Subcutaneous abdominal adipose tissue (tissue), 5 donors: ENCODE measurements around the gene DUS2.
"Not testable (repeated sequence)": the region's sequence is repeated elsewhere in the genome, so short reads cannot be mapped to it uniquely, and the experiment has no call there.

Experiments
- H3K27ac ChIP-seq: one replicate; pipeline ENCODE4 v1.7.0; 2013; ENCODE audit warnings: low read depth, mild to moderate bottlenecking, inconsistent platforms, low read length, moderate library complexity
- H3K27me3 ChIP-seq, 5 donors: one replicate each; pipeline ENCODE4 v1.7.0; 2013; ENCODE audit warnings: low read length in 5 of 5, inconsistent platforms in 1 of 5; ENCODE audit not compliant: control insufficient read depth in 5 of 5, insufficient read depth in 4 of 5
- H3K36me3 ChIP-seq, 5 donors: one replicate each; pipeline ENCODE4 v1.7.0; 2013; ENCODE audit warnings: low read length in 5 of 5; ENCODE audit not compliant: control insufficient read depth in 5 of 5, insufficient read depth in 5 of 5
- H3K4me1 ChIP-seq, 5 donors: one replicate each; pipeline ENCODE4 v1.7.0; 2013; ENCODE audit warnings: low read length in 5 of 5, mild to moderate bottlenecking in 3 of 5, moderate library complexity in 1 of 5; ENCODE audit not compliant: control insufficient read depth in 5 of 5, insufficient read depth in 5 of 5
- H3K4me3 ChIP-seq, 5 donors: one replicate each; pipeline ENCODE4 v1.7.0; 2013; ENCODE audit warnings: low read length in 5 of 5, low read depth in 1 of 5
- H3K9ac ChIP-seq, 5 donors: one replicate each; pipeline ENCODE4 v1.7.0; 2013; ENCODE audit warnings: low read length in 5 of 5, mild to moderate bottlenecking in 4 of 5, moderate library complexity in 3 of 5
- H3K9me3 ChIP-seq, 5 donors: one replicate each; pipeline ENCODE4 v1.7.0; 2013; ENCODE audit warnings: low read length in 5 of 5; ENCODE audit not compliant: control insufficient read depth in 5 of 5
- donor health status: healthy.
- donor health status: healthy.
- donor health status: healthy.
- donor health status: healthy.
- donor health status: healthy.

DUS2 gene

GRCh38 chr16:68097088-68097487 lies 74.0 kb downstream of the DUS2 start:
- peaks cover 0 to 9% (median 6%) of the 10 kb centered on the region in 5 donors for H3K4me1 ChIP-seq

GRCh38 chr16:68097895-68098294 lies 74.8 kb downstream of the DUS2 start:
- Histone ChIP-seq H3K36me3 (peaks cover 0 to 3% (median 0%) of the 10 kb centered on the region in 5 donors), H3K4me3 (no peak overlapping the region), H3K27ac (no peak overlapping the region), H3K9me3 (no peaks in the 10 kb centered on the region), H3K27me3 (no peaks in the 10 kb centered on the region), H3K4me1 (peaks cover 0 to 9% (median 6%) of the 10 kb centered on the region in 5 donors), H3K9ac (no peak overlapping the region)

More at GRCh38 chr16:68097088-68097487, 74.0 kb downstream of the DUS2 start:
- no peak overlapping the region for H3K27ac ChIP-seq
- H3K9me3 ChIP-seq: no peaks in the 10 kb centered on the region
- peaks cover 0 to 3% (median 0%) of the 10 kb centered on the region in 5 donors for H3K36me3 ChIP-seq
- H3K27me3 ChIP-seq: no peaks in the 10 kb centered on the region
- H3K4me3 ChIP-seq: no peak overlapping the region
- H3K9ac ChIP-seq: no peak overlapping the region

GRCh38 chr16:68100488-68100887 lies 77.4 kb downstream of the DUS2 start:
- H3K9me3 ChIP-seq: no peaks in the 10 kb centered on the region
- no peaks in the 10 kb centered on the region for H3K27me3 ChIP-seq
- H3K4me1 ChIP-seq: no peaks in the 10 kb centered on the region
- H3K4me3 ChIP-seq: no peak overlapping the region
- no peak overlapping the region for H3K9ac ChIP-seq
- H3K36me3 ChIP-seq: peaks cover 0 to 3% (median 0%) of the 10 kb centered on the region in 5 donors
- H3K27ac ChIP-seq: no peak overlapping the region

- Histone ChIP-seq H3K9me3 (peaks cover 0 to 4% (median 0%) of the 10 kb centered on the region in 5 donors), H3K4me3 (no peak overlapping the region), H3K27me3 (no peaks in the 10 kb centered on the region), H3K36me3 (no peaks in the 10 kb centered on the region), H3K4me1 (no peaks in the 10 kb centered on the region), H3K9ac (no peak overlapping the region), H3K27ac (no peak overlapping the region)
Observed at GRCh38 chr16:68105611-68106010, 82.5 kb downstream of the DUS2 start.

GRCh38 chr16:68107230-68107928 lies 84.3 kb downstream of the DUS2 start:
- H3K27me3 ChIP-seq, H3K27ac ChIP-seq, H3K9ac ChIP-seq, H3K9me3 ChIP-seq, H3K36me3 ChIP-seq, H3K4me3 ChIP-seq, H3K4me1 ChIP-seq: not testable (repeated sequence)

GRCh38 chr16:68109156-68109555 lies 86.1 kb downstream of the DUS2 start:
- H3K9ac ChIP-seq, H3K36me3 ChIP-seq, H3K4me3 ChIP-seq, H3K27ac ChIP-seq, H3K27me3 ChIP-seq, H3K9me3 ChIP-seq: not testable (repeated sequence)
- peaks cover 2 to 13% (median 11%) of the 10 kb centered on the region in 5 donors for H3K4me1 ChIP-seq

GRCh38 chr16:68110611-68111010 lies 87.5 kb downstream of the DUS2 start:
- H3K36me3 ChIP-seq, H3K4me3 ChIP-seq, H3K27ac ChIP-seq, H3K27me3 ChIP-seq, H3K9ac ChIP-seq, H3K9me3 ChIP-seq: not testable (repeated sequence)
- H3K4me1 ChIP-seq: peaks cover 2 to 20% (median 13%) of the 10 kb centered on the region in 5 donors

GRCh38 chr16:68111379-68111778 lies 88.3 kb downstream of the DUS2 start:
- Histone ChIP-seq H3K27ac (no peak overlapping the region), H3K27me3 (no peaks in the 10 kb centered on the region), H3K36me3 (no peaks in the 10 kb centered on the region), H3K4me3 (no peak overlapping the region), H3K9me3 (peaks cover 0 to 9% (median 0%) of the 10 kb centered on the region in 5 donors), H3K4me1 (peaks cover 2 to 20% (median 14%) of the 10 kb centered on the region in 5 donors), H3K9ac (no peak overlapping the region)

GRCh38 chr16:68113059-68113761 lies 90.1 kb downstream of the DUS2 start:
- H3K27me3 ChIP-seq: no peaks in the 10 kb centered on the region
- no peaks in the 10 kb centered on the region for H3K36me3 ChIP-seq
- H3K4me3 ChIP-seq: no peak overlapping the region
- H3K9ac ChIP-seq: no peak overlapping the region
- H3K4me1 ChIP-seq: peaks cover 2 to 20% (median 16%) of the 10 kb centered on the region in 5 donors
- H3K27ac ChIP-seq: no peak overlapping the region
- H3K9me3 ChIP-seq: peaks cover 0 to 9% (median 0%) of the 10 kb centered on the region in 5 donors

GRCh38 chr16:68113765-68114240 lies 90.7 kb downstream of the DUS2 start:
- Histone ChIP-seq H3K36me3 (no peaks in the 10 kb centered on the region), H3K4me3 (no peak overlapping the region)

More at GRCh38 chr16:68113765-68114240, 90.7 kb downstream of the DUS2 start:
- H3K27me3 ChIP-seq: no peaks in the 10 kb centered on the region
- peaks cover 0 to 8% (median 0%) of the 10 kb centered on the region in 5 donors for H3K9me3 ChIP-seq
- no peak overlapping the region for H3K9ac ChIP-seq
- H3K4me1 ChIP-seq: peaks cover 2 to 20% (median 16%) of the 10 kb centered on the region in 5 donors
- no peak overlapping the region for H3K27ac ChIP-seq
